ENCODE data around the gene KLHDC7A.

GRCh38 chr1:18511149-18511873 lies 30.6 kb downstream of the KLHDC7A start:
- TF ChIP-seq, protein P1, sequence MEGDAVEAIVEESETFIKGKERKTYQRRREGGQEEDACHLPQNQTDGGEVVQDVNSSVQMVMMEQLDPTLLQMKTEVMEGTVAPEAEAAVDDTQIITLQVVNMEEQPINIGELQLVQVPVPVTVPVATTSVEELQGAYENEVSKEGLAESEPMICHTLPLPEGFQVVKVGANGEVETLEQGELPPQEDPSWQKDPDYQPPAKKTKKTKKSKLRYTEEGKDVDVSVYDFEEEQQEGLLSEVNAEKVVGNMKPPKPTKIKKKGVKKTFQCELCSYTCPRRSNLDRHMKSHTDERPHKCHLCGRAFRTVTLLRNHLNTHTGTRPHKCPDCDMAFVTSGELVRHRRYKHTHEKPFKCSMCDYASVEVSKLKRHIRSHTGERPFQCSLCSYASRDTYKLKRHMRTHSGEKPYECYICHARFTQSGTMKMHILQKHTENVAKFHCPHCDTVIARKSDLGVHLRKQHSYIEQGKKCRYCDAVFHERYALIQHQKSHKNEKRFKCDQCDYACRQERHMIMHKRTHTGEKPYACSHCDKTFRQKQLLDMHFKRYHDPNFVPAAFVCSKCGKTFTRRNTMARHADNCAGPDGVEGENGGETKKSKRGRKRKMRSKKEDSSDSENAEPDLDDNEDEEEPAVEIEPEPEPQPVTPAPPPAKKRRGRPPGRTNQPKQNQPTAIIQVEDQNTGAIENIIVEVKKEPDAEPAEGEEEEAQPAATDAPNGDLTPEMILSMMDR (IDR thresholded peaks at IDR 0.05), result no peak
- TF ChIP-seq POLR2A (IDR thresholded peaks at IDR 0.05), result no peak
- no peak for TF ChIP-seq POLR2AphosphoS5 (IDR thresholded peaks at IDR 0.05)
- TF ChIP-seq EP300 (IDR thresholded peaks at IDR 0.05; ENCODE audit: low read depth), result no peak
